Hematopoietic multipotent progenitor cell treated with erythropoietin and hydrocortisone succinate and interleukin-3 and kit ligand, for 6 days (in vitro differentiated cells): Measurements from ENCODE around the gene PLTP.
"Not testable (repeated sequence)": the region's sequence is repeated elsewhere in the genome, so short reads cannot be mapped to it uniquely, and the experiment has no call there.

Experiments used
- DNase-seq: peaks from one replicate; pipeline ENCODE4 v3.0.0-alpha.2; 2015

Gene PLTP

DNA sequence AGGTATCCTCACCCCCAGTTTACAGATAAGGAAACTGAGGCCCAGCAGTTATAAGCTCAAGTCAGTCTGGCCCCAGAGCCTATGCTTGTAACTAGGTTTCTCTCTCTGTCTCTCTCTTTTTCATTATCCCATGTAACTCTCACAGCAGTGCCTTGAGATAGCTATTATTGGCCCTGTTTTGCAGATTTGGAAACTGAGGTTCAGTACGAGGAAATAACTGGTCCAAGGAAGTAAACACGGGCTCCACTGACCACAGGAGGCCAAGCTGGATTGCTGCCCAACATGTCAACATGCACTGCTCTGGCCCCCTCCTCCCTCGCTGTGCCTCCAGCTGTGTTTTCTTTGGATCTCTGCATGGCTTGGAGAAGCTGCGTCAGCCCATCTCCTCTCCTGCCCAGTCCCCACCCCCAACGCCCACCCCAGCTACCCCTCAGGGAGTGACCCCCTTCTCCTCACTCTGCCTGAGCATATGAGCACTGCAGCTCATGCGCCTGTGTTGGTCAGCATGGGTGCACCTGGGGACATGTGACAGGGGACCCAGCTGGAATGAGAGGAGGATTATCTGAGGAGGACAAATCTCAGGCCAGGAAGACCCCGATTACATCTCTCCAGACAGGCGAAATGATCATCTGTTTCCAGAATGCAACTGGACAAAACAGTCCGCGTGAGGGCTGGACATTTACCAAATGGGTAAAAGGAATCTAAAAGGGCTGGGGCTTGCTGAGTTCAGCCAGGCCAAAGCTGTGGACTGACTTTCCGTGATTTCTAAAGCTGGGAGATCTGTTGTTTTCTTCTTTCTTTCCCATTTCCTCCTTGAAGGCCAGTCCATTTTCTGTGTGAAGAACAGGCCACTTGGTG, 7.8 kb upstream of the PLTP start:
- DNase-seq: no peak

DNA sequence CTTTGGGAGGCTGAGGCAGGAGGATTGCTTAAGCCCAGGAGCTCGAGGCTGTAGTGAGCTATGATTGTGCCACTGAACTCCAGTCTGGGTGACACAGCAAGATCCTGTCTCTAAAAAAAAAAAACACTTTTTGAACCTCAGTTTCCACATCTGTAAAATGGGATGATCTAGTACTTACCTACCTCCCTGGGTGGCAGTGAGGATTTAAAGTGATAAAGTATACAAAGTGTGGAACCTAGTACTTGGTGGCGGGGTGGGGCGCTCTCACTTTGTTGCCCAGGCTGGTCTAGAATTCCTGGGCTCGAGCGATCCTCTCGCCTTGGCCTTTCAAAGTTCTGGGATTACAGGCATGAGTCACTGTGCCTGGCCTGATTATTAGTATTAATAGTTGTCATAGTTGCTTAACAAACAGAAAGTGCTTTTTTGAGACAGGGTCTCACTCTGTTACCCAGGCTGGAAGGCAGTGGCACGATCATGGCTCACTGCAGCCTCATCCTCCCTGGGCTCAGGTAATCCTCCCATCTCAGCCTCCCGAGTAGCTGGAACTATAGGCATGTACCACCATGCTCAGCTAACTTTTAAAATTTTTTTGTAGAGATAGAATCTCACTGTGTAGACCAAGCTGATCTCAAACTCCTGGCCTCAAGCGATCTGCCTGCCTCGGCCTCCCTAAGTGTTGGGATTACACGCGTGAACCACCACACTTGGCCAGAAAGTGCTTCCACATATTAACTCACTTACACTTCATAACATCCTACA, 7.0 kb upstream of the PLTP start:
- no peak for DNase-seq

DNA sequence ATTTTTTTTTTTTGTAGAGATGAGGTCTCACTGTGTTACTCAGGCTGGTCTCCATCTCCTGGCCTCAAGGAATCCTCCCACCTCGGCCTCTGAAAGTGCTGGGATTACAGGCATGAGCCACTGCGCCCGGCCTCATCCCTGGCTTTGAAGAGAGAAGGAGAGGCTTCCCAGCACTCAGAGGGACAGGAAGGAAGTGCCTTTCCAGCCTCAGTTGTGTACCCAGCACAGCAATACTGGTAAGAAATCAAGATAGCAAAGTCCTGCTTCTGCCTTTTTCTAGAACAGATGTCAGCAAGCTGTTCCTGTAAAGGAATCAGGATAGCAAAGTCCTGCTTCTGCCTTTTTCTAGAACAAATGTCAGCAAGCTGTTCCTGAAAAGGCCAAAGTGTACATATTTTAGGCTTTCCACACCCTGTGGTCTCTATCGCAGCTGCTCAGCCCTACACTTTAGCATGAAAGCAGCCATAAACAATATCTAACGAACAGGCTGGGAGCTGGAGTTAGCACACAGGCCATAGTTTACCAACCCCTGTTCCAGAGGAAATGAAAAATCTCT, 6.3 kb upstream of the PLTP start:
- no peak for DNase-seq

DNA sequence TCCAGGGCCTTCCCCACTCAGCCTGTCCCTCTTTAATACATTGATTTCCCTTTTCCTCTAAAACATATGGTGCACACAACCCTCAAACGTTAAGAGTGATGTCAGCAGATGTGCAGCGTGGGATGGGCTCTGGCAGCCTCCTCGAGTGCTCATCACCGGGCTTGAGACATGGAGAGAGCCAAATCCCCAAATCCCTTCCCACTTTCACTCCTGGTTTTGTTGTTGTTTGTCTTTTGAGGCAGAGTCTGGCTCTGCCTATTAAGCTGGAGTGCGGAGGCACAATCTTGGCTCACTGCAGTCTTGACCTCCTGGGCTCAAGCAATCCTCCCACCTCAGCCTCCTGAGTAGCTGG, 5.8 kb upstream of the PLTP start:
- no peak for DNase-seq

DNA sequence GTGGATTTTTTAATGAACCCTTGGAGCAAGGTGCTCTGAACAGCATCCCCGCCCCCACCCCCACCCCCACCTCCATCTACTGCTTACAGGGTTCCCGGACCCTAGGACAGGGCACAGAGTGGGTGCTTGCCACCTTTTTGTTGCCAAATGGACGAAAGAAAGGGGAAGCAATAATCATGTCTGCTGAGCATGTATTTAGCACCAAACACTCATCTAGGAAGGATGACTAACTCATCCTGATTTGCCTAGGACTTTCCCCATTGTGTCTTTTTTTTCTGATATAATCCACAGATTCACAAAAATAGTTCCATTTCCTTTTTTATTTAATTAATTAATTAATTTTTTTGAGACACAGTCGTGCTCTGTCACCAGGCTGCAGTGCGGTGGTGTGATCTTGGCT, 1.2 kb upstream of the PLTP start:
- DNase-seq: no peak

DNA sequence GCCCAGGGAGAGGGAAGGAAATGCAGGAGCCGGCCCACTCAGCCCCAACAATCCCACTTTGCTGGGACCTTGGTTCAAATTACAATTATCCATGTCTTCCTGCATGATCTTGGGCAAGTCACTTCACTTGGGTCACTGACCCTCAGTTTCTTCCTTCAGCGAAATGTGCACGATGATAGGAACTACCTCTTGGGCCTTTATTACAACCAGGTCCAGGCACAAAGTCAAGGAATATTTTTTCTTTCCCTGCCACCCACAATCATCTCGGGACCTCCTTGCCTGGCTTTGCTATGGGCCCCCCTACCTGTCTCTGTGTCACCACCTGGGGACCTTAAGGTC, 358 bp upstream of the PLTP start:
- DNase-seq: no peak

DNA sequence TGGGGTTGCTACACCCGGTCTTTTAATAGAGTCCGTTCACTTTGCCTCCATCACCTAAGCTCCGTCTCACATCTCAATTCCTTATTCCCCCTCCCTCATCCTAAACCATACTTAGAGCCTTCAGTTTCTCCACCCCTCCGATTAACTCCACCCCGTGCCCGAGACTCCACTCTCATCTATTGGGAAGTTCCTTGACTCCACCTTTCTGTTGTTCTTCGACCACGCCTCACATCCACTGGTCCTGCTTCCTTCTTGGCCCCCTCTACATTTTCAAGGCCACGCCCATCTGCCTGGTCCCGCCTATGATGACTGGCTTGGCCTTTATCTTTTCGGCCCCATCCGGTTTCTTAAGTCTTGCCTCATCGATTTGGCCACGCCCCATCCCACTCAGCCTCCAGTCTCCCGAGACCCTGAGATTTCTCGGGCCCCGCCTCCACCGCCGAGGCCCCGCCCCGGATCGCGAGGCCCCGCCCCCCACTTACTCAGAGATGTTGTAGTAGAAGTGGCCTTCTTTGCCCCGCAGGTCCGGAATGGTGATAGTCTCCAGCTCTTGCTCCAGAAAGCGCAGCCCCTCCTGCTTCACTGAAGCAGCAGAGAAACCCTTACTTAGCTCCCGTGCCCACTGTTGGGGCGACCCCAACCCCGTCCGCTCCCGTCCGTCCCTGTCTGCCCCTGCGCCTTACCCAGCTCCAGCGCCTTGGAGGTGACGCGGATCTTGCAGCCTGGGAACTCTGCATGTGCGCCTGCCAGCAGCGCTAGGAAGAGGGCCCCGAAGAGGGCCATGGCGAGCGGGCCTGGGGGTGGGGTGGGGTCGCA, 1.1 kb downstream of the PLTP start:
- peak; percentile 100 for DNase-seq

DNA sequence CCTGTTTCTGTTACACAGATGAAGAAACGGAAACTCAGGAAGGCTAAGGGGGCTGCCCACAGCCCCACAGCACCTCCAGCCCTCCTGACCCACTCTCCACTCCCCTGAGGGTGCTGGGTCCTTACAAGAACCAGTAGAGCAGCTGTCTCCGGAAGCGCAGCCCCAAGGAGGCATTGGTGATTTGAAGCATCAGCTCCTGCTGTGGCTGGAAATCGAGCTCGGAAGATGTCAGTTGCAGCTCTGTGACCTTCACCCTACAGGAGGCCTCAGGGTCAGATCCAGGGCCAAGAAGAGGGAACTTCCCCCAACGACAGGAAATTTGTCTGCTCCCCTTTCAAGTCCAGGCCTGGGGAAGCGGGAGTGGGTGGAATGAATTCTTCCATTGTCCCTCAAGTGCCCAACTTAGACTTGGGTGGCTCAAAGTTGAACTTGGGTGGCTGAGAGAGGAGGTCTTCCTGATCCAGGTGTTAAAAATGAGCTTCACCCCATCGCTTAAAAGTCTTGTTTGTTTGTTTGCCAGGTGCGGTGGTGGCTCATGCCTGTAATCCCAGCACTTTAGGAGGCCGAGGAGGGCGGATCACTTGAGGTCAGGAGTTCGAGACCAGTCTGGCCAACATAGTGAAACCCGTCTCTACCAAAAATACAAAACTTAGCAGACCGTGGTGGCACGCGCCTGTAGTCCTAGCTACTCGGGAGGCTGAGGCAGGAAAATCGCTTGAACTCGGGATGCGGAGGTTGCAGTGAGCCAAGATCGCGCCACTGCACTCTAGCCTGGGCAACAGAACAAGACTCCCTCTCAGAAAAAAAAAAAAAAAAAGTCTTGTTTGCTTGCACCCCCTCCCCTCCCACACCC, 1.9 kb downstream of the PLTP start:
- DNase-seq: no peak

DNA sequence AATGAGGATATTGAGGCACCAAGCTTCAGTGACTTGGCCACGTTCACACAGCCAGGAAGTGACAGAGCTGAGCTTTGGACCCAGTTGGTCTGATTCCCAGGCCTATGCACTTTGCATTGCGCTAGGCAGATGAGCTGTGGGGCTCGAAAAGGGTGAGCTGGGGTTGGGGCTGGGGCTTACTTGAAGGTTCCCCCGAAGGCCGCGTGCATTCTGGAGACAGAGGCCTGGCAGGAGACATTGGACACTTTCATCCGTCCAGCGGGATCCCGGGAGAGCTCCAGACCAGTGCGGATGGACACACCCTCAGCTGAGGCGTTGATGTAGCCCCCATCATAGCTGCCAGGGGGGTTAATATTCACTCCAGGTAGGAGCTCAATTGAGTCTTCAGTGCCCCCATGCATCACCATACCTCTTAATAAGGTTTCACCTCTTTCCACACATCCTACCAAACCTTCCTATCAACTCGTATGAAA, 2.6 kb downstream of the PLTP start:
- DNase-seq: no peak

DNA sequence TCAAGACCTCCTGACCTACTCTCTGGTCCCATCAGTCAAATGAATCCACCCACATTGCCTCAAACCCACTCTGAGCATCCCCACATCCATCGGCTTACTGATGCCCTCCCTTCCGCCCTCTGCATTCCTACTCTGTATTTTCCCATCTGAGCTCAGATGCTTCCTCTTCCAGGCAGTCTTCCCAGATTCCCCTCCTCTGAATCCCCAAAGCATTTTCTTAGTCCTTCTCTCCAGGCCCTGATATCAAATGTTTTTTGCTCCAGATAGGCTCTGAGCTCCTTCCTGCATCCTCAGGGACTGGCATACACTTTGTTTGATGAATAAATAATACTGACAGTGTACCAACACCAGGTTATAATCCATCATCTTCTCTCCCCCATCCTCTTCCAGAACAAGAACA, 3.9 kb downstream of the PLTP start:
- DNase-seq: no peak

DNA sequence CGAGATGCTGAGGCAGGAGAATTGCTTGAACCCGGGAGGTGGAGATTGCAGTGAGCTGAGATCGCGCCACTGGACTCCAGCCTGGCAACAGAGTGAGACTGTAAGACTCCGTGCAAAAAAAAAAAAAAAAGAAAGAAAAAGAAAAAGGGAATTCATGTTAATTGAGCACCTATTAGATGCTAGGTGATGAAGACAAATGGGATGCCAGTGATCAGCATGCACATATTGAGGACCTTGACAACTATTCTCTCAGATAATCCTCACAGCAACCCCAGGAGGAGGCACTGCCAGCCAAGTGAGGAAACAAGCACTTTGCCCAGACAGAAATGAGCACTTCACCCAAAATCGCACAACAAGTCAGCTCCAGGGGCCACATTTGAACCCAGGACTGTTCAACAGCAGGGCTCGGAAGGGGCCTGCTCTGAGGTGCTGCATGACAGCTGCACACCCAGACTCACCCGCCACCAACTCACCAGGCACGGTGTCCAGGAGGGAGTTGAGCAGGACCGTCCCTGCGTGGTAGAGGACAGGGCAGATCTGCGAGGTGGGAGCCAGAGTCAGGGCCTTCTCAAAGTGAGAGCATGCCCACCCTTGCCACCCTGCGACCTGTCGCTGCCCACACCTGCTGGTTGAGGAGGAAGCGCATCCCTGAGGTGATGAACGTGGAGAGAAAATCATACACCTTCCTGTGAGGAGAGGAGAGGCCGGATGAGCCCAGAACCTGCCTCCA, 4.6 kb downstream of the PLTP start:
- DNase-seq: no peak

DNA sequence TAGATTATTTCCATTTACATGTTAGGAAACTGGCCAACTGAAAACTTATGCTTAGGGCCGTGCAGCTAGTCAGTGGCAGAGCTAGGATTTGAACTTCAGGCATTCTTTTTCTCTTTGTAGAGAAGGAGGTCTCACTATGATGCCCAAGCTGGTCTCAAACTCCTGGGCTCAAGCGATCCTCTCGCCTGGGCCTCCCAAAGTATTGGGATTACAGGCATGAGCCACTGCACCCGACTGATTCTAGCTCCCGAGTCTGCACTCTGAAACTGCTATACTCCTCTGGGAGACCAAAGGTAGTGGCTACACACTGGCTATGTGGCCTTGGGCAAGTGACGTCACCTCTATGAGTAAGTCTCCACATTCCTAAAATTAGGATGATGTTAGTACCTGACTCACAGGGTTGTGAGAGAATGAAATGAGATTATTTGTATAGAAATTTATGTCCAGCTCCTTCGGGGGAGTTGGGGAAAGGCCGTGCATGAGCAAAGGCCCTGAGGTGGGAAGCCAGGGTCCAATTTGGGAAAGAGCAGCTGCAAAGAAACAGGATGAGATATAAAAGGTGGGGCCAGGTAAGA, 6.4 kb downstream of the PLTP start:
- no peak for DNase-seq

DNA sequence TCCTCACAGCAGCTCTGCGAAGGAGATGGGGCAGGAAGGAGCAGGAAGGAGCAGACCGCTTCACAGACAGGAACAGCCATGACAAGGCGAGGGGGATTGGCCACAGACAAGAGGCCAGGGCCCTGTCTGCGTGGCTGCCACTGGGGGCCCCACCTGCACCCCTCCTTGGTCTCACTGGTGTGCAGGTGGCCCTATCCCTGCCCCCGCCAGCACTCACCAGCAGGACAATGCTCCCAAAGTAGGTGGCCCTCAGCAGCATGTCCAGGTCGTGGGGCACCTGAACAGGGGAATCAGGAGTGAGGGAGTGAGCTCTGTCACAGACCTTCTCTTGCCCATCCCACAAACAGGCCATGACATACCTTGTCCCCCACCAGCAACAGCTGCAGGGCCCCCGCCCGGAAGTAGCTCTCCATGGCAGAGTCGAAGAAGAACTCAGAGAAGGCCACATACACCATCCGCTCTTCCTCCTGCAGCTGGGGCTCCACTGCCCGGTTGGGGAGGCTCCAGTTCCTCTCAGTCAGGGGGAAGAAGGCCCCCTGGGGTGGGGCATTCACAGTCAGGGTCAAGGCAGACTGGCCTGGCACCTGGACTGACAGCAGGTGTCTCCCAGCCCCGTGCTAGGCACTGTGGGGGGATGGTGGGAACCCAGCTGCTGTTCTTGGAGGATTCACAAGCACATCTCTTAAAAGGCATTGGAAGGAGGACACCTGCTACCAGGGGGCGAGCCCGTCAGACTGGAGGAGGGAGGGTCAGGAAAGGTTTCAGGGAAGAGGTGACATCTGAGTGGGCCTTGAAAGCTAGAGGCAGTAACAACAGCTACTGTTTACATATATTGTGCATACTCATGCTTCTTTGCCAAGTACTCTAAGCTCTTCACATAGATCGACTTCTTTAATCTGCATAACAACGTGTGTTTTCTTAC, 7.1 kb downstream of the PLTP start:
- no peak for DNase-seq

DNA sequence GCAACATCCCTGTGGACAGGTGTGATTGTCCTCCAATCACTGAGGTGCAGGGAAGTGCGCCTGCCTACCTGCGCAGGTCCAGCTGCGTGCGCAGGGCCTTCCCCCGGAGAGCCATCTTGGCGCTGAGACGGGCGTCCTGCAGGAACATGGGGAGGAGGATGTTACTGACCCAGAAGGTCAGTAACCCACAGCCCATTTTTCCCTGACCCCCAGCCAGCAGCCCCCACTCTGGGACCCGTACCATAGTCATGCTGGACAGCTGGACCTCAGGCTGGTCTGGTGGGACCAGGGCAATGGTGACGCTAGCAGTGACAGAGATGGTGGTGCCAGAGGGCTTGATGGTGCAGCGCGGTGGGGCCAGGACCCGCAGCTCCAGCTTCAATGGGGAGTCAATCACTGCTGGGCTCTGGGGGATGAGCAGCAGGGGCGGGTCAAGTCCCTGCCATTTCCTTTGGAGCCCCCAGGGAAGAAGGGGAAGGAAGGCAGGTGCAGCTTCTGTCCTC, 9.7 kb downstream of the PLTP start:
- no peak for DNase-seq

DNA sequence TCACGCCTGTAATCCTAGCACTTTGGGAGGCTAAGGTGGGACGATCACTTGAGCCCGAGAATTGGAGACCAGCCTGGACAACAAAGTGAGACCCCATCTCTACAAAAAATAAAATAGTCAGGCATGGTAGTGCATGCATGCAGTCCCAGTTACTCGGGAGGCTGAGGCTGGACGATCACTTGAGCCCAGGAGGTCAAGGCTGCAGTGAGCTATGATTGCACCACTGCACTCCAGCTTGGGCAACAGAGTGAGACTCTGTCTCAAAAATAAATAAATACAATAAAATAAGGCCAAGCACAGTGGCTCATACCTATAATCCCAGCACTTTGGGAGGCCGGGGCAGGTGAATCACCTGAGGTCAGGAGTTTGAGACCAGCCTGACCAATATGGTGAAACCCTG, 10.6 kb downstream of the PLTP start:
- not testable (repeated sequence) for DNase-seq

DNA sequence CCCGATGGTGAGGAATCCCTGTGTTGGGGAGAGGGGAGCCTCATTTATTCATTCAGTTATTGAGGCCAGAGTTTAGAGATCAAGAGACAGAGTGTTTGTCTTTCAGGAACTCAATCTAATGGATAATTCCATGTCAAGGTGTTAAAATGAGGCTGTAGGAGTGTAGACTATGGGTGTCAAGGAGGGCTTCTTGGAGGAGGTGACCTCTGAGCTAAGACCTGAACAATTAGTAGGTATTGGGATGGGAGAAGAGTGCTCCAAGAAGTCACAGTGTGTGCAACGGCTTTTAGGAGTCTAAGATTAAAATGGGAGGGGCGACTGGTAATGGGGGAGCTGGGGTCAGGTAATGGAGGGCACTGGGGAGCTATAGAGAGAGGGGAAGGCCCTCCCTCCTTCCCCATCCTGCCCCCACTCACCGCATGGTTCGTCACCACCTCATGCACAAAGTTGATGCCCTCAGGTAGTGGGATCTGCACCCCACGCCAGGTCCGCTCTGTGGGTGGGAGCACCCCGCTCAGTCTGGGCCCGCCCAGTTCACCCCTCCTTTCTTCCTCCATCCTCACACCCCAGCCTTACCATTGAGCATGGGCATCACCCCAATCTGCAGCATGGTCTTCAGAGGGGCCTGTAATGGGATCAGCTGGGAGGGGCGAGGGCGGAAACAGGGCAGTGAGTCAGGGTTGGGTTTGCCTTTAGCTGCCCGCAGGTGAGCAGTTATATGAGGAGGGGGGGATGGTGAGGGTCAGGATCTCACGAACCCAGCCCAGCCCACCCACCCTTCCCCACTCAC, 12.7 kb downstream of the PLTP start:
- DNase-seq: no peak

DNA sequence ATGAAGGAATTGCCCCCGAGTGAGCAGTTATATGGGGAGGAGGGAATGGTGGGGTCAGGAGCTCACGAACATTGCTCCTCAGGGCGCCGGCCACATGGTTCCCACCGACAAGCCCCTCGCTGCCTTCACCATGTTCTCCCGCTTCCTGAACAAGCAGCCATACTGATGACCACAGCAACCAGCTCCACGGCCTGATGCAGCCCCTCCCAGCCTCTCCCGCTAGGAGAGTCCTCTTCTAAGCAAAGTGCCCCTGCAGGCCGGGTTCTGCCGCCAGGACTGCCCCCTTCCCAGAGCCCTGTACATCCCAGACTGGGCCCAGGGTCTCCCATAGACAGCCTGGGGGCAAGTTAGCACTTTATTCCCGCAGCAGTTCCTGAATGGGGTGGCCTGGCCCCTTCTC, 13.7 kb downstream of the PLTP start:
- DNase-seq: no peak

DNA sequence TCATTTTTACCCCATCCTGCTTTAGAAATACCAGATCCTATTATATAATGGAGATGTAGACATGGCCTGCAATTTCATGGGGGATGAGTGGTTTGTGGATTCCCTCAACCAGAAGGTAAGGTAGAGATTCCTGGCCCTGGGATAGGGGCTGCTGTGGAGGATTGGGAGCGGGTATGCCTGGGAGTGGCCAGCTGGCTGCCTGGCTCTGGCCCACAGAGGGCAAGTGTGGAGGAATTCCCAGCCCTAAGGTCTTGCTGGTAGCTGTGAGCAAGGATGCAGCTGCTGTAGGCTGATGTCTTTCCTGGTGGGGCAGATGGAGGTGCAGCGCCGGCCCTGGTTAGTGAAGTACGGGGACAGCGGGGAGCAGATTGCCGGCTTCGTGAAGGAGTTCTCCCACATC, 14.3 kb downstream of the PLTP start:
- no peak for DNase-seq

DNA sequence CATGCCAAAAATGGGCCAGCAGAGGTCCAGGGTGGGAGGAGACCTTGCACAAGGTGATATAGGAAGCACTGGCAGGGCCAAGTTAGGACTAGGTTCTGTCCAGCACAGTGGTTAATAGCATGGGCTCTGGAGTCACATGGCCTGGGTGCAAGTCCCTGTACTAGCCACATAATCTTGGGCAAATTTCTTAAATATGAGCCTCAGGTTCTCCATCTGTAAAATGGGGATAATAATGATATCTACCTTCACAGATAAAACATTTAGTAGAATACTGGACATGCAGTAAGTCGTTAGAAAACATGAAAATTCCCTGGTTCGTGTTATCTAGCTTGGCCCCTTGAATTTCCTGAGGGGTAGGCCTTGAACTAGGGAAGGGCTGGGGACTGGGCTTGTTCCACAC, 14.7 kb downstream of the PLTP start:
- no peak for DNase-seq
